GM21367 (cell line): ENCODE measurements around the gene ZNF500.

Experiments used
- ATAC-seq: cut with Tn5 transposase; IDR thresholded peaks from one replicate; pipeline ENCODE4 v1.9.1; 2021; ENCODE audit not compliant: unreplicated experiment

ZNF500 gene

GRCh38 chr16:4766875-4767628, at the start of gene ZNF500:
ZNF500 (minus strand) TSS chr16:4767162; CDS start chr16:4765978, 1,184 bp downstream.
- peak; percentile 83 for ATAC-seq

DNA sequence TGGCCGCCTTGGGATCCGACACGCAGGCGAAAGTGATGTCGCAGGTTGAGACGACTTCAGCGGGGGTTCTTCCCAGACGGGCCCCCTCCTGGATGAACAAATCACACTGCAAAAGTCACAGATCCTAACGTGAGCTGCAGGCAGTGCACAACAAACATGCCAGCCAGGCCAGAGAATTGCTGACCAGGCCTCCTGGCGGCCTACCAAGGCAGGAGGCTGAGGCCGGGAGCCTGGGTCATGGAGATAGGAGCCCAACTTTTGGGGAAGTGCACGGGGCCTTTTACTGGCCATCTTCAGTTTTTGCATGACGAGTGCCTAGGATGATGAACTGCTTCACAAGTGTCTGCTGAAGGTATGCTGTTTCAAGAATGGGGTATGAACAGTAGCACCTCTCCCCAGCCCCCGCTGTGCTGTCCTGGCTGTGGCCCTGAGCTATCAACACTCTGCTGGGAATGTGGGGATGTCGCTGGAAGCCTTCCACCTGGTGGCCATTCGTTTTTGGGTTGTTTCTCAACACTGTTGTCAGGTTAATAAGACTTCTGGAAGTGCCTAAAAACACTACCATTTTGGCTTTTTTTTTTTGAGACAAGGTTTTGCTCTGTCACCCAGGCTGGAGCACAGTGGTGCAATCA, 47.7 kb upstream of the ZNF500 start:
- no peak for ATAC-seq

DNA sequence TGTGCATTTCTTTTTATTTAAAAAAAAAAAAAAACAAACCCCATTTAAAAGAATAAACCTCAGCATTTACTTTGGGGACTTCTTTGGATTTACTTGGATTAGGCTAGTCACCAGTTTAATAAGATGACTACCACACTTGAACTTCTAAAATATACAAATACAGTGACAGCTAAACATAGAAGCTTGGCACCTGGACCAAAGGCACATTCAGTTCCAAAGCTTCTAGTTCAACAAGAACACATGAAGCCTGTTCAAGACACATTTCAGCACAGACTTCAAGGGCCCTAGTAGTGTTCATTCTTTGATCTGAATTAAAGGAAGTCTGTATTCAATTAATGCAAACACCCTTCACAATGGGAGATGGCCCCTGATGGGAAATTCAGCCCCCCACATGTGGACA, 47.1 kb upstream of the ZNF500 start:
- no peak for ATAC-seq

DNA sequence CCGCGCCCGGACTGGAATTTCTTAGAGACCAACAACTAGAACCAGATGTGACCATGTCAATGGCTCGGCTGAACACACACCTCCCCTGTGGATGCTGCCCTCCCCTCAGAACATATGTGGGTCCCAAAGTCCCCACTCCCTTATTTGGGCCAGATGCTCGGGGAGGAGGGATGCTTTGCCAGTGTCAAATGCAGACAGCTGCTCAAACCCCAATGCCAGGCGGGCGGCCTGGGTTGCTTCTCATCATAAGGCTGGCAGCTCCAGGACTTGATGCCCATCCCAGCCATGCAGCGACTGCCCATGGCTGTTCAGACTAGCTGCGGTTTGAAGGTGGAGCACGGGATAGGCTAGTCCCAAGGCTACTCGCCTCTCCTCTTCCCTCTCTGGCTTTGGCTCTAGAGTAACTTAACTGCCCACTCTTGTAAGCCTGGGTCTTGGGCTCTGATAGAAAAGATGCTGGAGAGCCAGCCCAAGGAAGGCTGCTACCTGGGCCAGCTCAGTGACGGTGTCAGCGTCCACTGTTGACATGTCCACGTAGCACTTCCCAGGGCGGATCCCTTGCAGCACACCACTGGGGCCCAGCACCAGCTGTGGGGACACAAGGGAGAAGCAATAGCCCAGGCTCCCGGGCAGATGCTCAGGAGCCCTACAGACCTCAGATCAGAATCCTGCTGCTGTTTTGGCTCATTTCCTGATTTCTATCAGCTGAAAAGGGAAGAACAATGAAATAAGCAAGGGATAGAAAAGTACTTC, 46.5 kb upstream of the ZNF500 start:
- no peak for ATAC-seq

- no peak for ATAC-seq
Observed at GRCh38 chr16:4811773-4812172, 44.8 kb upstream of the ZNF500 start.

DNA sequence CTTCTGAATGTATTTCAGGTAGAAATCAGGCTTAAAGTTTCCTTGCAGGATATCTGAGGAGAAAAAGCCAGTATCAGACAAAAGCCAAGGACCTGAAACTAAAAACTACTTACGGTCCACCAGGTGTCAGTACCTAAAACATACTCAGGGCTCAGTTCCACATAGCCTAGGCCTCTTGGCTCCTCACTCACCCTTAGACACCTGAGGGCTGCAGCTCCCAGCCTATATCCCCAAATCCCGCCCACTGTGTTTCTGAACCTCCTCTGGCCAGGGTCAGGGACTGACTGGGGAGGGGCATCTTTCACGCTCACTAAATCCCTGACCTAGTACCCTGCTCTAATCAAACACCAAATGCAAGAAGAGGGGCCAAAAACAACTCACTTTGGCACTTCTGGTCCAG, 44.3 kb upstream of the ZNF500 start:
- ATAC-seq = no peak

GRCh38 chr16:4806280-4806679, 39.3 kb upstream of the ZNF500 start:
- ATAC-seq = no peak

DNA sequence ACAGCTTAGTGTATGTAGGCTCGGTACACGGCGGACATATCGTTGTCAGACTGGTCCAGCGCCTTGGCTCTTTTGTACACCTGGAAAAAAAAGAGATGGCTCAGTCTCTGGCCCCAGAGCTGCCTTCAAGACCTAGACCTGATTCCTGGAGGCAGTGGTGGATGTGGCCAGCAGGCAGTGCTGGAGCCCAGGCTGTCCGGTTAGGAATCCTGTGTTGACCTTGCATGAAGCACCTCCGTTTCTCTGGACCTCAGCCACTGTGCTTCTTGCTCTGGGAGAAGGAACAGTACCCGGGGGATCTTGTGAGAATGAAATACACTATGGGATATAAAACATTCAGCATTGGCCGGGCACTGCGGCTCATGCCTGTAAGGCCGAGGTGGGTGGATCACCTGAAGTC, 38.3 kb upstream of the ZNF500 start:
- no peak for ATAC-seq

- ATAC-seq = no peak
Observed at GRCh38 chr16:4803898-4804762, 37.2 kb upstream of the ZNF500 start.

DNA sequence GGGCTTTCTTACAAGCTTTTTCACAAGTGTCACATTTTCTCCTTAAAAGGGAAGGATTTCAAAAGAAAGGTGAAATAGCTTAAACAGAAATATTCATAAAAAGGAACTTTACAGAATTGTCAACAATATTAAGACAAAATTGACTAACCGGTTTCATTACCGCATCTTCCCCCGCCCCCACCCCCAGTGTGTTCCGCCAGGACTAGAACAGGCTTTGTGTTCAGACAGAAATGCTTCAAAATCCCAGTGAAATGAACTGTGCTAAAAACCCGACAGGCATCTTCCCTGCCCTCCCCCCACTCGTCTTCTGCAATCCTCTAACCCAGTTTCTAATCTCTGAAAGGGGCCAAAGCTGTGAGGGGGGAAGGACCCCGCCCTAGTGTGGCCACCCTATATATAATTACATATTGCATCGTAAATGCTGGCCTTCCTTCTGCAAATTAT, 36.5 kb upstream of the ZNF500 start:
- ATAC-seq = no peak

DNA sequence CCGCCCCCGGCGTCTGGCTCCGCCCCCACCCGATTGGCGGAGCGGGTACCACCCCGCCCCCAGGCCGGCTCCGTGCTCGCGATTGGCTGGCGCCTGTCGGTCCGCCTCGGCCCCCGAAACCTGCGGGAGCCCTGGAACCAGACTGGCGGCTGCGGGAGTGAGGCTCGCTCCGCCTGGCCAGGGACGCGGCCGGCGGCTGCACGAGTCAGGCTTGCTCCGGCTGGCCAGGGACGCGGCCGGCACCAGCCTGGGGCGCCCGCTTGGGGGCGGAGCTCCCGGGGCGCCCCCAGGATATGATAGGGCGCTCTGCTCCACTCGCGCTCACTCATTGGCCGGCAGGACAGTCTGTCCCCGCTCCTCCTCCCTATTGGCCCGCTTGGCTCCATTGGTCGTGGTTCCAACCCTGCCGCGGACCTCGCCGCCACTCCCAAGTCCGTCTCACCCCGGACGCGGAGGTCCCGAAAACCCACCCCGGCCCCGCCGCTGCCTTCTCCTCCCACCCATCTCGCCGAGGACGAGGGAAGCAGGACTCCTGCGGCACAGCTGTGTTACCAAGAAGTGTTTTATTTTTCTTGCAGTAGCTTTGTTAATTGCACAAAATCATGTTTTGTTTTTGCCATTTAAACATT, 35.8 kb upstream of the ZNF500 start:
- ATAC-seq = peak; percentile 86

DNA sequence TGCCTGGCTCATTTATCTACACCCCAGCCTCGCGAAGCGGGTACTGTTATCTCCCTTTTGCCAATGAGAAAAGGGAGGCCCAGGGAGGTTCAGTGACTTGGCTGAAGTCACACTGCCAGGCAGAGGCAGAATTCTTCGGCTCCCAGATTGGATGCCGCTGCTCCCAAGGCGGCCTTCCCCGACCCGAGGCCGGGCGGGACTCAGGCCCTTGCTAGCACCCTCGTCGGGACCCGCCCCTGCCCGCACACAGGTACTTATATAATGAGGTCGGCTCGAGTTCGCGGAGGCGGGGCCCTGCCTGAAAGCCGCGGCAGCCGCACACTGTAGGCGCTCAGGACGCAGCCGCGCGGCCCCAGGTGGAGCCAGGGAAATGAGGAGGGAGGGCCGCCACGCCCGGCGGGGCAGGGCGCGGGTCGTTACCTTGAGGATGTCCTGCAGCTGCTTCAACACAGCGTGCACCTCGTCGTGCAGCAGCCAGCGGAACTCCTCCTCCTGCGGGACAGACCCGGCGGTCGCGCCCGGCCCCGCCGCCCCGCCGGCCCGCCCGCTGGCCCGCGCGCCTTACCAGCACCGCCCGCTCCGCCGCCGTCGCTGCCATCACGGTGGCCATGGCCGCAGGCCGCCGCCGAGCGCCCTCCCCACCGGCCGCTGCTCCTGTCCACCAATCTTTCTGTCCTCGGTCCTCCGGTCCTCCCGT, 35.1 kb upstream of the ZNF500 start, which contains the start of gene ROGDI:
ROGDI (minus strand) TSS at position 672 of the 697 bp plus-strand sequence; CDS start at position 610, 62 bp downstream.
- peak; percentile 49 for ATAC-seq

DNA sequence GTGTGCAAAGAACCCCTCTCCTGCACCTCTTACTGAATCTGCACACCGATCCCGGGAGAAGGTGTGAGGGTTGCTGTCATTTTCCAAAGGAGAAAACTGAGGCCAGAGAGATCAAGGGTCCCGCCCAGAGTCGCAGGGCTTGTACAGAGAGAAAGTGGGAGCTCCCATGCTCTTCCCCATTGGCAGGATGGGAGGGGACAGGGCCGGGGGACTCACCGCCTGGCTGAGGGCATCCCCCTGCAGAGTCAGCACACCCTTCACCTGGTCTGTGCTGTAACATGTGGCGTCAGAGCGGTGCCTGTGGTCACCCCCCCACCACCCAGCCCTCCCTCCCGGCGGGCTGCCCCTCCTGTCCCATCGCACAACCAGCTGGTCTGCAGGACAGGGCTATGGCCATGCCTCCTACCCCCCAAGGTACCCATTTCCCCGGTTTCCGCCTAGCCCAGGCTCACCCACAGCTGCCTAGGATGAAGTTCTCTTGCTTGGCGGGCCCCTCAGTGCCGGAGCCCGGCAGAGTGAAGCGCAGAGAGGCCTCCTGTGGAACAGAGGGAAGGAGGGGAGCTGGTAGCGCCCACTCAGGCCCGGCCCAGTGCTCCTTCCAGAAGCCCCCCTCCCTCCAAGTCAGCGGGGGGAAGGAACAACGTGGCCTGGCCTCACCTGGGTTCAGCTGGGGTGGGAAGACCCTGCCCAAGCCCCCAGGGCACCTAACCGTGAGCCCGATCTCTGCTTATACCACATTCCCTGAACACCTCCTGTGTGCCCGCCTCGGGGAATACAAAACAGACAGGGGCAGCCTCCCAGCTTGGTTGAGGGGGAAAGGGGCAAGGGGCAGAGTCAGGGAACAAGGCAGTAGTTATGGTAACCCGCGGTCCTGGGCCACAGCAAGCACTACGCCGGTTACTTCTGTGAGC, 34.3 kb upstream of the ZNF500 start:
- ATAC-seq = no peak

DNA sequence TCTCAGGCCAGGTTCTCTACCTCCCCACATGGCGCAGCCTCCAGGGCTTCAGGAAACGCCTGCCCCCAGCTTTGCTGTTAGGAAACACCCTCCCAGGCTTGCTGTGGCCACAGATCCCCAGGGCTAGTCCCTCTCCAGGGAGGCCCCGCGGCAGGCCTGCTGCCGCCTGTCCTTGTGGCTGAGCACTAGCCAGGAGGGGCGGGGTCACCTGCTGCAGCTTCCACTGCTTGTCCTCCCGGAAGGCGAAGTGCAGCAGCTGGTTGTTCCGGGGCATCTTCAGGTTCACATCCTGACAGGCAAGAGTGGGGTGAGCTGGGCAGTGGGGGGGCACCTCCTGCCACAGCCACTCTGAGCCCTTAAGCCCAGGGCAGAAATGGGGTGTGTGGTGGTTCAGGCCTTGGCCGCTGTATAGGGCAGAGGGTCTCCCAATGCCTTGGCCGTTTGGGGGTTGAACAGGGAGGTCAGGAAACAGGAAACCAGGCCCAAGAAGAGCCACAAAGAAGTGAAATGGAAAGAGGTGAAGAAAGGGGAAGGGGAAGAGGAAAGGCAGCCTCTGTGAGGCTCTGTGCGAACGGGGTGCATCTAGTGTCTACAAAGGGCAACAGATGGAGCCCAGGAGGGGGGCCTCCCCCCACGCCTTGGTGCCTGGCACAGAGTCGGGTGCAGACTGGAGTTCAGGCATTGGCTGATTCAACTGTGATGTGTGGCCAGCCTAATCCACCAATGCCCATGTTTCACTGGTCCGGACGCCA, 33.5 kb upstream of the ZNF500 start:
- no peak for ATAC-seq

- no peak for ATAC-seq
Observed at GRCh38 chr16:4799171-4799855, 32.4 kb upstream of the ZNF500 start.

- no peak for ATAC-seq
Observed at GRCh38 chr16:4798456-4798855, 31.5 kb upstream of the ZNF500 start.

GRCh38 chr16:4797805-4798252, 30.9 kb upstream of the ZNF500 start:
- no peak for ATAC-seq
